Immature natural killer cell (primary cell): ENCODE results near the gene SPATA31E1. TPM values are rescaled to one million over a fixed set of nuclear protein-coding genes. Genes with fewer than 3 reads are reported as not detected.

ENCODE experiments used
- DNase-seq, 3 donors: peaks; one replicate each; pipeline ENCODE4 v3.0.0; 2022; ENCODE audit warnings: mixed read lengths in 1 of 3
- H3K27ac Mint-ChIP-seq, 6 donors: one replicate each; pipeline ENCODE4 v1.8.0; 2020; ENCODE audit warnings: mixed read lengths in 6 of 6, mild to moderate bottlenecking in 5 of 6, inconsistent platforms in 4 of 6, moderate library complexity in 3 of 6
- H3K27me3 Mint-ChIP-seq, 3 donors: one replicate each; pipeline ENCODE4 v1.8.0; 2020 to 2021; ENCODE audit warnings: low read depth in 3 of 3, mild to moderate bottlenecking in 3 of 3, mixed read lengths in 3 of 3, moderate library complexity in 3 of 3, inconsistent platforms in 1 of 3
- H3K36me3 Mint-ChIP-seq, 3 donors: one replicate each; pipeline ENCODE4 v1.8.0; 2020; ENCODE audit warnings: mixed read lengths in 3 of 3, inconsistent platforms in 2 of 3, mild to moderate bottlenecking in 2 of 3
- H3K4me1 Mint-ChIP-seq, 2 donors: one replicate each; pipeline ENCODE4 v1.8.0; 2020; ENCODE audit warnings: inconsistent platforms in 2 of 2, mild to moderate bottlenecking in 2 of 2, mixed read lengths in 2 of 2, moderate library complexity in 1 of 2
- H3K4me3 Mint-ChIP-seq, 5 donors: one replicate each; pipeline ENCODE4 v1.8.0; 2020; ENCODE audit warnings: mild to moderate bottlenecking in 5 of 5, mixed read lengths in 5 of 5, inconsistent platforms in 3 of 5, moderate library complexity in 3 of 5
- H3K9me3 Mint-ChIP-seq, 6 donors: one replicate each; pipeline ENCODE4 v1.8.0; 2020; ENCODE audit warnings: mild to moderate bottlenecking in 6 of 6, mixed read lengths in 6 of 6, inconsistent platforms in 4 of 6, moderate library complexity in 3 of 6
- polyA plus RNA-seq, 3 donors: library from polyadenylated mRNA; unstranded; fragments of 300-500 nt; fragmentation: Illumina TruSeq; gene quantifications; one replicate each; pipeline ENCODE4 v1.2.3, GENCODE V29; 2021

SPATA31E1 gene
- polyA plus RNA-seq, 3 donors from 2014 or later: not detected

GRCh38 chr9:87869082-87869481, 13.6 kb upstream of the SPATA31E1 start:
- no peaks in the 10 kb centered on the region for H3K4me1 Mint-ChIP-seq
- H3K9me3 Mint-ChIP-seq: peaks cover 0 to 2% (median 0%) of the 10 kb centered on the region in 6 donors
- H3K27ac Mint-ChIP-seq: no peak overlapping the region
- H3K27me3 Mint-ChIP-seq: peaks cover 2 to 5% (median 4%) of the 10 kb centered on the region in 3 donors
- H3K4me3 Mint-ChIP-seq: no peak overlapping the region
- DNase-seq: no peak
- H3K36me3 Mint-ChIP-seq: no peaks in the 10 kb centered on the region

- no peak for DNase-seq
- Mint-ChIP-seq H3K4me3 (no peak overlapping the region), H3K4me1 (no peaks in the 10 kb centered on the region), H3K27me3 (peaks cover 2 to 7% (median 4%) of the 10 kb centered on the region in 3 donors), H3K27ac (no peak overlapping the region), H3K36me3 (no peaks in the 10 kb centered on the region), H3K9me3 (peaks cover 0 to 3% (median 0%) of the 10 kb centered on the region in 6 donors)
These were observed 11.1 kb upstream of the SPATA31E1 start for GRCh38 chr9:87871425-87872078.

- no peak for DNase-seq
- no peak overlapping the region for H3K27ac Mint-ChIP-seq
- no peak overlapping the region for H3K4me3 Mint-ChIP-seq
- no peaks in the 10 kb centered on the region for H3K4me1 Mint-ChIP-seq
- H3K36me3 Mint-ChIP-seq: no peaks in the 10 kb centered on the region
- H3K9me3 Mint-ChIP-seq: peaks cover 0 to 3% (median 0%) of the 10 kb centered on the region in 6 donors
- H3K27me3 Mint-ChIP-seq: peaks cover 2 to 7% (median 4%) of the 10 kb centered on the region in 3 donors
These were observed 10.5 kb upstream of the SPATA31E1 start for GRCh38 chr9:87872079-87872624.

- Mint-ChIP-seq H3K27me3 (peaks cover 2 to 7% (median 4%) of the 10 kb centered on the region in 3 donors), H3K27ac (no peak overlapping the region), H3K36me3 (no peaks in the 10 kb centered on the region), H3K4me1 (no peaks in the 10 kb centered on the region), H3K4me3 (no peak overlapping the region), H3K9me3 (peaks cover 0 to 3% (median 0%) of the 10 kb centered on the region in 6 donors)
- DNase-seq: no peak
These were observed 8.9 kb upstream of the SPATA31E1 start for GRCh38 chr9:87873607-87874303.

GRCh38 chr9:87874304-87874623, 8.4 kb upstream of the SPATA31E1 start:
- peaks cover 0 to 3% (median 0%) of the 10 kb centered on the region in 6 donors for H3K9me3 Mint-ChIP-seq
- no peak overlapping the region for H3K4me3 Mint-ChIP-seq
- H3K36me3 Mint-ChIP-seq: no peaks in the 10 kb centered on the region
- H3K27me3 Mint-ChIP-seq: peaks cover 2 to 7% (median 4%) of the 10 kb centered on the region in 3 donors
- DNase-seq: no peak
- H3K4me1 Mint-ChIP-seq: no peaks in the 10 kb centered on the region
- H3K27ac Mint-ChIP-seq: no peak overlapping the region

GRCh38 chr9:87875060-87875459, 7.6 kb upstream of the SPATA31E1 start:
- DNase-seq: no peak
- Mint-ChIP-seq H3K9me3 (peaks cover 0 to 1% (median 0%) of the 10 kb centered on the region in 6 donors), H3K4me3 (no peak overlapping the region), H3K4me1 (no peaks in the 10 kb centered on the region), H3K36me3 (no peaks in the 10 kb centered on the region), H3K27ac (no peak overlapping the region), H3K27me3 (peaks cover 0 to 7% (median 1%) of the 10 kb centered on the region in 3 donors)

- no peak for DNase-seq
- Mint-ChIP-seq H3K9me3 (peaks cover 0 to 1% (median 0%) of the 10 kb centered on the region in 6 donors), H3K36me3 (no peaks in the 10 kb centered on the region), H3K27me3 (peaks cover 0 to 7% (median 1%) of the 10 kb centered on the region in 3 donors), H3K4me1 (no peaks in the 10 kb centered on the region), H3K27ac (no peak overlapping the region), H3K4me3 (no peak overlapping the region)
These were observed 6.7 kb upstream of the SPATA31E1 start for GRCh38 chr9:87875831-87876545.

GRCh38 chr9:87876708-87877107, 6.0 kb upstream of the SPATA31E1 start:
- H3K27ac Mint-ChIP-seq: no peak overlapping the region
- no peak for DNase-seq
- no peaks in the 10 kb centered on the region for H3K36me3 Mint-ChIP-seq
- H3K4me3 Mint-ChIP-seq: no peak overlapping the region
- no peaks in the 10 kb centered on the region for H3K4me1 Mint-ChIP-seq
- H3K9me3 Mint-ChIP-seq: peaks cover 0 to 1% (median 0%) of the 10 kb centered on the region in 6 donors
- H3K27me3 Mint-ChIP-seq: peaks cover 0 to 7% (median 1%) of the 10 kb centered on the region in 3 donors

- no peaks in the 10 kb centered on the region for H3K4me1 Mint-ChIP-seq
- no peaks in the 10 kb centered on the region for H3K36me3 Mint-ChIP-seq
- H3K27ac Mint-ChIP-seq: no peak overlapping the region
- peaks cover 0 to 1% (median 0%) of the 10 kb centered on the region in 6 donors for H3K9me3 Mint-ChIP-seq
- no peak overlapping the region for H3K4me3 Mint-ChIP-seq
- peaks cover 0 to 7% (median 0%) of the 10 kb centered on the region in 3 donors for H3K27me3 Mint-ChIP-seq
- no peak for DNase-seq
These were observed 3.6 kb upstream of the SPATA31E1 start for GRCh38 chr9:87878989-87879511.

- Mint-ChIP-seq H3K36me3 (no peaks in the 10 kb centered on the region), H3K27me3 (peaks cover 0 to 7% (median under 1%) of the 10 kb centered on the region in 3 donors), H3K4me1 (no peaks in the 10 kb centered on the region), H3K9me3 (no peaks in the 10 kb centered on the region), H3K4me3 (no peak overlapping the region), H3K27ac (no peak overlapping the region)
- DNase-seq: no peak
These were observed 2.6 kb upstream of the SPATA31E1 start for GRCh38 chr9:87880116-87880515.

- DNase-seq: no peak
- no peak overlapping the region for H3K27ac Mint-ChIP-seq
- H3K27me3 Mint-ChIP-seq: peaks cover 0 to 7% (median 1%) of the 10 kb centered on the region in 3 donors
- H3K4me3 Mint-ChIP-seq: no peak overlapping the region
- no peaks in the 10 kb centered on the region for H3K9me3 Mint-ChIP-seq
- no peaks in the 10 kb centered on the region for H3K4me1 Mint-ChIP-seq
- H3K36me3 Mint-ChIP-seq: no peaks in the 10 kb centered on the region
These were observed 2.0 kb upstream of the SPATA31E1 start for GRCh38 chr9:87880683-87881082.

GRCh38 chr9:87883274-87883673, 597 bp downstream of the SPATA31E1 start:
- no peak for DNase-seq
- Mint-ChIP-seq H3K9me3 (no peaks in the 10 kb centered on the region), H3K36me3 (no peaks in the 10 kb centered on the region), H3K4me3 (no peak overlapping the region), H3K4me1 (no peaks in the 10 kb centered on the region), H3K27me3 (peaks cover 0 to 5% (median 1%) of the 10 kb centered on the region in 3 donors), H3K27ac (no peak overlapping the region)

GRCh38 chr9:87883990-87884389, 1.3 kb downstream of the SPATA31E1 start:
- peaks cover 0 to 5% (median 1%) of the 10 kb centered on the region in 3 donors for H3K27me3 Mint-ChIP-seq
- H3K9me3 Mint-ChIP-seq: no peaks in the 10 kb centered on the region
- no peak for DNase-seq
- H3K4me3 Mint-ChIP-seq: no peak overlapping the region
- no peaks in the 10 kb centered on the region for H3K4me1 Mint-ChIP-seq
- no peaks in the 10 kb centered on the region for H3K36me3 Mint-ChIP-seq
- H3K27ac Mint-ChIP-seq: no peak overlapping the region
